Endothelial cell of umbilical vein (primary cell): ENCODE measurements around the gene ACTBL2. TPM values are rescaled to one million over a fixed set of nuclear protein-coding genes. Genes with fewer than 3 reads are reported as not detected.
A peak's percentile ranks its signal among the peaks of the same experiment; 100 is the strongest.

Experiments
- BruUV-seq: library from RNA; stranded (reverse); fragments of 400-500 nt; replicated peaks from 2 replicates; lab custom pipeline; 2021; lab: Mats Ljungman, UMichigan
- CTCF ChIA-PET: fragments of 300-600, 350-600 bp; sonication (Branson Sonifier 250); formaldehyde crosslinking; loops from one replicate; lab custom pipeline; 2021; ENCODE audit warnings: antibody characterized with exemption, inconsistent platforms; lab: Charles Lee
- POLR2A ChIA-PET: fragments of 300-600, 350-600 bp; sonication (Branson Sonifier 250); formaldehyde crosslinking; loops from one replicate; lab custom pipeline; 2021; ENCODE audit warnings: antibody characterized with exemption, inconsistent platforms; lab: Charles Lee
- DNase-seq: peaks from one replicate; pipeline ENCODE4 v3.0.0-alpha.2; 2011; ENCODE audit warnings: low read depth, low spot score
- FAIRE-seq: peaks from 2 replicates; lab custom pipeline; 2011; peaks lifted over from hg19 to GRCh38; lab: Jason Lieb, UNC
- H2AFZ ChIP-seq: 2 replicates; pipeline ENCODE4 v1.6.0; 2012; ENCODE audit warnings: low read depth, low read length, control low read depth, inconsistent platforms
- H3K27ac ChIP-seq: 2 replicates; pipeline ENCODE4 v1.5.1; 2011; ENCODE audit warnings: low read depth, mild to moderate bottlenecking, control low read depth, low read length, moderate library complexity; ENCODE audit not compliant: insufficient read depth
- H3K27me3 ChIP-seq, 2 experiments: 2 replicates each; pipeline versions ENCODE4 v1.6.0 to v1.6.1; 2011; ENCODE audit warnings: low read length in 2 of 2, mixed read lengths in 1 of 2; ENCODE audit not compliant: control insufficient read depth in 2 of 2, insufficient read depth in 2 of 2
- H3K36me3 ChIP-seq, 2 experiments: 2 replicates in 1 of 2; 3 replicates in 1 of 2; pipeline ENCODE4 v1.5.1; 2011; ENCODE audit warnings: low read length in 2 of 2, mild to moderate bottlenecking in 1 of 2, moderate library complexity in 1 of 2; ENCODE audit not compliant: control insufficient read depth in 2 of 2, insufficient read depth in 2 of 2; ENCODE audit errors: extremely low read depth in 1 of 2
- H3K4me1 ChIP-seq: 3 replicates; pipeline ENCODE4 v1.5.1; 2011; ENCODE audit warnings: mild to moderate bottlenecking, low read length; ENCODE audit not compliant: control insufficient read depth, insufficient read depth; ENCODE audit errors: extremely low read depth
- H3K4me2 ChIP-seq: 2 replicates; pipeline ENCODE4 v1.6.1; 2011; ENCODE audit warnings: low read length, control low read depth, mixed read lengths; ENCODE audit not compliant: insufficient read depth
- H3K4me3 ChIP-seq, 3 experiments: fragments of 200-600 bp in 1 of 3; sonication (generic), shearing (Covaris generic) in 1 of 3; replicated peaks in 1 of 3; 2 replicates each; pipeline ENCODE4 v1.5.1; 2011 to 2016; ENCODE audit warnings: control low read depth in 3 of 3, low read length in 3 of 3, mild to moderate bottlenecking in 2 of 3, inconsistent platforms in 1 of 3, low read depth in 1 of 3, moderate library complexity in 1 of 3; ENCODE audit not compliant: insufficient read depth in 1 of 3
- H3K79me2 ChIP-seq: 2 replicates; pipeline ENCODE4 v1.6.0; 2012; ENCODE audit warnings: low read length, inconsistent platforms; ENCODE audit not compliant: control insufficient read depth, insufficient read depth
- H3K9ac ChIP-seq: replicated peaks from 2 replicates; pipeline ENCODE3; 2011; ENCODE audit warnings: low read length, control low read depth; ENCODE audit not compliant: insufficient read depth; ENCODE audit errors: extremely low read depth
- H3K9me1 ChIP-seq: replicated peaks from 3 replicates; pipeline ENCODE4 v1.6.0; 2011; ENCODE audit warnings: mild to moderate bottlenecking, low read length; ENCODE audit not compliant: control insufficient read depth, insufficient read depth; ENCODE audit errors: extremely low read depth
- H3K9me3 ChIP-seq: replicated peaks from 2 replicates; pipeline ENCODE4 v1.5.1; 2012; ENCODE audit warnings: low read length, inconsistent platforms; ENCODE audit not compliant: control insufficient read depth, insufficient read depth
- H4K20me1 ChIP-seq: replicated peaks from 2 replicates; pipeline ENCODE3; 2011; ENCODE audit warnings: mild to moderate bottlenecking, low read length; ENCODE audit not compliant: control insufficient read depth, insufficient read depth; ENCODE audit errors: extremely low read depth
- EZH2 ChIP-seq: IDR thresholded peaks from 2 replicates; pipeline ENCODE4 v1.6.1; 2012; ENCODE audit warnings: borderline replicate concordance, low read depth, mild to moderate bottlenecking, moderate library complexity, low read length, inconsistent platforms; ENCODE audit not compliant: severe bottlenecking
- FOS ChIP-seq: IDR thresholded peaks from 2 replicates; pipeline ENCODE4 v1.6.1; 2011; ENCODE audit warnings: mild to moderate bottlenecking, low read length, moderate library complexity, borderline replicate concordance; ENCODE audit not compliant: insufficient read depth
- GATA2 ChIP-seq: IDR thresholded peaks from 2 replicates; pipeline ENCODE4 v1.7.0; 2011; ENCODE audit warnings: low read depth, mild to moderate bottlenecking, moderate library complexity, mixed read lengths, low read length; ENCODE audit not compliant: insufficient read length, insufficient read depth
- JUN ChIP-seq: IDR thresholded peaks from 2 replicates; pipeline ENCODE4 v1.6.1; 2011; ENCODE audit warnings: borderline replicate concordance, low read depth; ENCODE audit not compliant: insufficient read length, insufficient read depth
- MYC ChIP-seq: IDR thresholded peaks from one replicate; pipeline ENCODE4 v1.6.1; 2011; ENCODE audit warnings: mild to moderate bottlenecking, low read depth, low read length
- POLR2A ChIP-seq: IDR thresholded peaks from 2 replicates; pipeline ENCODE4 v1.6.1; 2012; ENCODE audit warnings: low read depth, mild to moderate bottlenecking, control low read depth, low read length
- POLR2AphosphoS5 ChIP-seq: IDR thresholded peaks from 2 replicates; pipeline ENCODE4 v1.6.1; 2012; ENCODE audit warnings: low read depth, mild to moderate bottlenecking, control low read depth, low read length, moderate library complexity; ENCODE audit not compliant: insufficient read depth
- dilution Hi-C: fragments of 300-500 bp; cut with MboI; formaldehyde crosslinking; loops from one replicate; pipeline ENCODE4 v1.15.0; 2019; ENCODE audit warnings: low sequenced_read_pairs; ENCODE audit not compliant: extremely low pct_ligation_motif_present
- intact Hi-C: fragments of 100-400 bp; cut with micrococcal nuclease; formaldehyde crosslinking; loops from one replicate; pipeline ENCODE4 v1.10.0; 2022
- polyA plus RNA-seq, 4 experiments: library from polyadenylated mRNA; depleted of rRNA in 3 of 4; stranded (reverse) in 3 of 4; unstranded in 1 of 4; fragments of >200 nt; gene quantifications; 2 replicates each; pipeline versions ENCODE4 v1.2.1 to v1.2.3, GENCODE V29; 2011 to 2012; ENCODE audit warnings: missing spikeins in 1 of 4
- total RNA-seq: library from RNA; stranded (reverse); gene quantifications from 2 replicates; pipeline ENCODE4 v1.2.3, GENCODE V29; 2021
- TF ChIP-seq, protein P1 (sequence below), 2 donors: IDR thresholded peaks; 1 replicate in 1 of 2; 2 replicates in 1 of 2; pipeline ENCODE4 v1.5.1; 2011; ENCODE audit warnings: low read length in 2 of 2, mild to moderate bottlenecking in 2 of 2, moderate library complexity in 2 of 2, control low read depth in 1 of 2, inconsistent platforms in 1 of 2, low read depth in 1 of 2; ENCODE audit not compliant: insufficient read depth in 1 of 2; ENCODE audit errors: extremely low read depth in 1 of 2

ACTBL2 gene
- total and polyA plus RNA-seq, 2 donors (not counting 3 experiments of a cell fraction or from before 2014, with no cell fraction given) = 0.08 TPM; not detected in 1

DNA sequence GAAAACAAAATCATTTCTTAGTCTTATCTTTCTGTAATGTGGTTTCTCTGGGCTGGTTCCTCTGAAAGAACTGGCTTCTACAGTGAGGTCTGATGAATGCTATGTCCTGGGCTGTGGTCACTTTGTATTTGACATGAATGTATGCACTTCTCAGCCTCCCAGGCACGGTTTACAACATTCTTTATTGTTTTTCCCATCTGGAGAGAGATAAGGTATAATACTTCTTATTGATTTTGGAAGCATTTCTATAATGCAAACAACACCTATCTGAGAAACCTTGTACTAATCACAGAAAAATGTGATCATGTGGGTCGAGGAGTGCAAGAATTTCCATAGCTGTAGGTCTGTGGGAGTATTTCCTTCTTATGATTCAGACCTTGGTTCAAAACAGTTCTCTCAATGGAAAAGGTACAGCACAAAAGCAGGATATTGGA is 46.9 kb downstream of the ACTBL2 start:
- dilution Hi-C loops (no loop called here), intact Hi-C loops (loop anchor here (1.0 to 5.0 kb wide), 11 partner anchors 16 to 1025 kb away; partner anchors contain the start of gene PLK2)
- ChIA-PET POLR2A (interaction anchor here (2.1 kb wide), 1 partner anchor 1024 kb away, joined by 7 read pairs; the partner anchor contains the start of gene PLK2), CTCF (interaction anchor here (0.6 to 2.5 kb wide), 7 partner anchors 13 to 342 kb away, joined by 3 to 13 read pairs (median 7); no protein-coding TSS in a partner anchor)
- peak overlapping the region; percentile 71 for H3K9ac ChIP-seq
- H3K36me3 ChIP-seq = no peaks in the 10 kb centered on the region
- peak overlapping the region; percentile 48 for H3K4me2 ChIP-seq
- H3K4me3 ChIP-seq = no peak overlapping the region
- DNase-seq (peak; percentile 99), FAIRE-seq (peak; percentile 86)
- no peak overlapping the region for H2AFZ ChIP-seq
- no peaks in the 10 kb centered on the region for H3K79me2 ChIP-seq
- peak overlapping the region; percentile 98 for H3K27ac ChIP-seq
- no peaks in the 10 kb centered on the region for H3K27me3 ChIP-seq
- no peaks in the 10 kb centered on the region for H3K9me1 ChIP-seq
- peaks cover 71% of the 10 kb centered on the region for H3K4me1 ChIP-seq
- TF ChIP-seq JUN (peak; percentile 95), GATA2 (peak; percentile 98), EZH2 (no peak), FOS (peak; percentile 96), POLR2A (peak; percentile 37), POLR2AphosphoS5 (peak; percentile 69), MYC (no peak)
- H4K20me1 ChIP-seq = no peaks in the 10 kb centered on the region
- H3K9me3 ChIP-seq = no peaks in the 10 kb centered on the region
- BruUV-seq = no TSS peak

DNA sequence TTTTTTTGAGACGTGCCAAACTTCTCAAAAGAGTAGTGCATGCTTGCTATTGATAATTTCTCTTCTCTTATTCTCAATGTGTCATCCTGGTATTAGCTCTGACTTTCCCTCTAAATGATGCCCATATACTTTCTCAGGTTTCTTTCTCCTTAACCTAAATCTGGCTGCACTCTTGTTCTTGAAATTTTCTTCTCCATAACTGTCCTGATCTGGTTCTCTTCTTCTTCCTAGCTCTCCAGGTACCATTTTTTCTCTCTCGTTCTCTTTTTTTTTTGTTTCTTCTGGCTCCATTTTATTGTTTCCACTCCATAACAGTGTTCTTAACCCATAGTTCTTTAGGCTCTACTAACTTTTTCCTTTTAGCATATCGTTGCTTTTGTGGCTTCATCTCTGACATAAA is 47.9 kb downstream of the ACTBL2 start:
- CTCF ChIA-PET = interaction anchor here (1.0 to 2.5 kb wide), 5 partner anchors 51 to 1027 kb away, joined by 3 to 11 read pairs (median 7); no protein-coding TSS in a partner anchor
- FAIRE-seq = no peak

More for the DNA sequence above, 47.9 kb downstream of the ACTBL2 start:
- Histone ChIP-seq H3K79me2 (no peaks in the 10 kb centered on the region), H3K4me2 (peak overlapping the region; percentile 32), H3K9me1 (no peaks in the 10 kb centered on the region), H3K36me3 (no peaks in the 10 kb centered on the region), H3K9me3 (no peaks in the 10 kb centered on the region), H3K4me3 (no peak overlapping the region), H3K27ac (peak overlapping the region; percentile 93), H3K4me1 (peaks cover 61% of the 10 kb centered on the region), H3K27me3 (no peaks in the 10 kb centered on the region), H3K9ac (no peak overlapping the region), H4K20me1 (no peaks in the 10 kb centered on the region), H2AFZ (no peak overlapping the region)
- POLR2A ChIA-PET = interaction anchor here (2.1 kb wide), 1 partner anchor 1025 kb away, joined by 7 read pairs; the partner anchor contains the start of gene PLK2
- DNase-seq = no peak
- TSS peak; percentile 65 for BruUV-seq
- dilution Hi-C loops = no loop called here
- TF ChIP-seq POLR2AphosphoS5 = no peak
- TF ChIP-seq EZH2 = no peak
- TF ChIP-seq FOS = no peak
- TF ChIP-seq, protein P1, sequence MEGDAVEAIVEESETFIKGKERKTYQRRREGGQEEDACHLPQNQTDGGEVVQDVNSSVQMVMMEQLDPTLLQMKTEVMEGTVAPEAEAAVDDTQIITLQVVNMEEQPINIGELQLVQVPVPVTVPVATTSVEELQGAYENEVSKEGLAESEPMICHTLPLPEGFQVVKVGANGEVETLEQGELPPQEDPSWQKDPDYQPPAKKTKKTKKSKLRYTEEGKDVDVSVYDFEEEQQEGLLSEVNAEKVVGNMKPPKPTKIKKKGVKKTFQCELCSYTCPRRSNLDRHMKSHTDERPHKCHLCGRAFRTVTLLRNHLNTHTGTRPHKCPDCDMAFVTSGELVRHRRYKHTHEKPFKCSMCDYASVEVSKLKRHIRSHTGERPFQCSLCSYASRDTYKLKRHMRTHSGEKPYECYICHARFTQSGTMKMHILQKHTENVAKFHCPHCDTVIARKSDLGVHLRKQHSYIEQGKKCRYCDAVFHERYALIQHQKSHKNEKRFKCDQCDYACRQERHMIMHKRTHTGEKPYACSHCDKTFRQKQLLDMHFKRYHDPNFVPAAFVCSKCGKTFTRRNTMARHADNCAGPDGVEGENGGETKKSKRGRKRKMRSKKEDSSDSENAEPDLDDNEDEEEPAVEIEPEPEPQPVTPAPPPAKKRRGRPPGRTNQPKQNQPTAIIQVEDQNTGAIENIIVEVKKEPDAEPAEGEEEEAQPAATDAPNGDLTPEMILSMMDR (IDR thresholded peaks at IDR 0.05; ENCODE audit: extremely low read depth in 1 of 2, insufficient read depth in 1 of 2, low read depth in 1 of 2, low read length in 2 of 2) = no peak
- TF ChIP-seq POLR2A = no peak
- intact Hi-C loops = loop anchor here (1.0 to 5.0 kb wide), 9 partner anchors 17 to 808 kb away; no protein-coding TSS in a partner anchor
